OCI-LY3 (cell line): Measurements from ENCODE around the gene SEC22A.

Experiments
- EZH2phosphoT487 ChIP-seq: fragments of 200-600 bp; shearing (Covaris generic); IDR thresholded peaks from 2 replicates; pipeline ENCODE4 v1.6.1; 2018; ENCODE audit warnings: antibody characterized with exemption, mixed run types, low read depth
- TF ChIP-seq, protein P1 (sequence below): fragments of 200-600, 300-600 bp; sonication (generic); IDR thresholded peaks from 2 replicates; pipeline ENCODE4 v1.5.1; 2014; ENCODE audit warnings: antibody characterized with exemption, low read length, low read depth

DNA sequence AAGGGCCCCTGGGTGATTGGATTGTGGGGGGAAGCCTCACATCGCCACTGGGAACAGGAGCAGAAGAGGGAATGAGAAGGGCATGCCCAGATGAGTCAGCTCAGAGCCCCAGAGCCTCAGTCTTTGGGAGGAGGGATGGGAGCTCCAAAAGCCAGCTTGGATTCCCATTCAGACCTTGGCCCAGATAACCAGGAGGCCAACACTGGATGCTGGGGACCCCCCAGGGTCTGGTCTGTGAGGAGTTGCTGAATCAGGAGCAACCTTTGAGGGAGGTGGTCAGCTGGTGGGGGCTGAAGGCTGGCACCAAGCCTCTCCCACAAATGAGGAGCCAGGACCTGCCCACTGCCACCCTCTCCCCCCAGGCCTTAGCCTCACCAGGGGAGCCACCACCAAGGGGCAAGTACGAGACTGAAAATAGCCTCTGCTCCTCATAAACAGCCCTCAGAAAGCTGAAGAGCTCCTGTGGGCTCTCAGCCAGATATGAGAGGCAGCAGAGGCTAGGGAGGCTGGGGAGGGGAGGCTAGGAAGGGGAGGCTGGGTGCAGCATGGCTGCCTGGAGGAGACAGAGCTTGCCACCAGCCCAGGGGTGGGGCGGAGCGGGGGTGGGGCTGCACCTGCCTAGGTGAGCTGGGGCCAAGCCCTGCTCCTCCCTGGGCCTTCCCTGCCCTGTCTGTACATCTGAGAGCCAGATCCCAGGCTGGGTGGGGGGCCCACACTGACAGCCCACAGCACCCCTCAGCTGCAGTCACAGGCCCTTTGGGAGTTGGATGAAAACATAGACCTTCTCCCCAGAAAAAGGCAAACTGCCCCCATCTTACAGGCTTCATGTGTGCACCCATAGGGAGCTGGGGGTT is 99.8 kb downstream of the SEC22A start:
- TF ChIP-seq, protein P1, sequence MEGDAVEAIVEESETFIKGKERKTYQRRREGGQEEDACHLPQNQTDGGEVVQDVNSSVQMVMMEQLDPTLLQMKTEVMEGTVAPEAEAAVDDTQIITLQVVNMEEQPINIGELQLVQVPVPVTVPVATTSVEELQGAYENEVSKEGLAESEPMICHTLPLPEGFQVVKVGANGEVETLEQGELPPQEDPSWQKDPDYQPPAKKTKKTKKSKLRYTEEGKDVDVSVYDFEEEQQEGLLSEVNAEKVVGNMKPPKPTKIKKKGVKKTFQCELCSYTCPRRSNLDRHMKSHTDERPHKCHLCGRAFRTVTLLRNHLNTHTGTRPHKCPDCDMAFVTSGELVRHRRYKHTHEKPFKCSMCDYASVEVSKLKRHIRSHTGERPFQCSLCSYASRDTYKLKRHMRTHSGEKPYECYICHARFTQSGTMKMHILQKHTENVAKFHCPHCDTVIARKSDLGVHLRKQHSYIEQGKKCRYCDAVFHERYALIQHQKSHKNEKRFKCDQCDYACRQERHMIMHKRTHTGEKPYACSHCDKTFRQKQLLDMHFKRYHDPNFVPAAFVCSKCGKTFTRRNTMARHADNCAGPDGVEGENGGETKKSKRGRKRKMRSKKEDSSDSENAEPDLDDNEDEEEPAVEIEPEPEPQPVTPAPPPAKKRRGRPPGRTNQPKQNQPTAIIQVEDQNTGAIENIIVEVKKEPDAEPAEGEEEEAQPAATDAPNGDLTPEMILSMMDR, result no peak
- TF ChIP-seq EZH2phosphoT487, result no peak
